Sigmoid colon (tissue), 7 donors: Measurements from ENCODE around the gene CDK11A. TPM values are rescaled to one million over a fixed set of nuclear protein-coding genes. Genes with fewer than 3 reads are reported as not detected.

Source experiments
- DNase-seq: peaks from one replicate; pipeline ENCODE4 v3.0.0-alpha.2; 2019
- H3K27ac ChIP-seq, 4 donors: fragments of 200-600 bp; sonication (generic); one replicate each; pipeline ENCODE4 v1.5.1; 2016 to 2019; ENCODE audit warnings: mild to moderate bottlenecking in 1 of 4
- H3K27me3 ChIP-seq, 3 donors: fragments of 200-600 bp; sonication (generic); one replicate each; pipeline ENCODE4 v1.5.1; 2019; ENCODE audit warnings: mild to moderate bottlenecking in 1 of 3
- H3K36me3 ChIP-seq, 4 donors: fragments of 200-600 bp; sonication (generic); one replicate each; pipeline ENCODE4 v1.5.1; 2016 to 2019
- H3K4me1 ChIP-seq, 4 donors: fragments of 200-600 bp; sonication (generic); one replicate each; pipeline ENCODE4 v1.5.1; 2017 to 2019
- H3K4me3 ChIP-seq, 4 donors: fragments of 200-600 bp; sonication (generic); one replicate each; pipeline ENCODE4 v1.5.1; 2017 to 2019; ENCODE audit warnings: mild to moderate bottlenecking in 2 of 4, moderate library complexity in 1 of 4
- H3K9me3 ChIP-seq, 4 donors: fragments of 200-600 bp in 3 of 4; sonication (generic) in 3 of 4; one replicate each; pipeline versions ENCODE4 v1.5.1 to v1.6.1; 2013 to 2019
- CTCF ChIP-seq, 4 experiments: fragments of 450-650 bp in 3 of 4; fragments of 200-600 bp in 1 of 4; IDR thresholded peaks; one replicate each; pipeline ENCODE4 v1.5.1; 2016 to 2019; ENCODE audit warnings: antibody characterized with exemption in 4 of 4, mild to moderate bottlenecking in 3 of 4, moderate library complexity in 2 of 4
- EP300 ChIP-seq, 4 donors: sonication (generic); formaldehyde crosslinking; IDR thresholded peaks; one replicate each; pipeline ENCODE4 v1.6.1; 2017; ENCODE audit warnings: antibody characterized with exemption in 4 of 4
- POLR2A ChIP-seq, 2 donors: fragments of 450-650 bp; IDR thresholded peaks; one replicate each; pipeline ENCODE4 v1.6.1; 2016; ENCODE audit warnings: antibody characterized with exemption in 2 of 2, mild to moderate bottlenecking in 2 of 2, moderate library complexity in 2 of 2
- POLR2AphosphoS5 ChIP-seq, 4 donors: sonication (generic); formaldehyde crosslinking; IDR thresholded peaks; one replicate each; pipeline ENCODE4 v1.6.1; 2017; ENCODE audit warnings: antibody characterized with exemption in 4 of 4
- WGBS, 2 donors: extraction: QIAGEN DNeasy Blood & Tissue Kit; methylation state at CpG; one replicate each; pipeline ENCODE4 v1.1.7; 2013; 5-methylcytosine and 5-hydroxymethylcytosine counted together
- intact Hi-C: fragments of 100-400 bp; cut with DNase I; formaldehyde crosslinking; loops from one replicate; pipeline ENCODE4 v1.15.1; 2023
- polyA plus RNA-seq, 3 donors: library from polyadenylated mRNA; stranded (reverse); fragments of 200-250 nt; gene quantifications; one replicate each; pipeline ENCODE4 v1.2.3, GENCODE V29; 2013
- total RNA-seq, 4 donors: library from RNA; depleted of rRNA; stranded (reverse); fragments of >200 nt; gene quantifications; one replicate each; pipeline ENCODE4 v1.1.0, GENCODE V29; 2016
- donor health status: healthy with polysubstance abuse.
- donor health status: Bipolar disorder and iron deficiency.
- donor health status: healthy.

The CDK11A gene
- total and polyA plus RNA-seq, 7 donors: 19.8 to 53.7 (median 33.5) TPM

GRCh38 chr1:1768249-1768992, 44.3 kb upstream of the CDK11A start:
- Histone ChIP-seq H3K36me3 (peaks cover 0 to 40% (median 26%) of the 10 kb centered on the region in 4 donors), H3K4me1 (no peaks in the 10 kb centered on the region)
- WGBS, 2 donors: 84 to 92% methylated on average over 7 of the region's 7 CpGs

GRCh38 chr1:1764876-1765470, 40.8 kb upstream of the CDK11A start:
- Histone ChIP-seq H3K27ac (no peak overlapping the region), H3K27me3 (no peaks in the 10 kb centered on the region), H3K4me3 (no peak overlapping the region), H3K36me3 (peaks cover 8 to 55% (median 34%) of the 10 kb centered on the region in 4 donors), H3K9me3 (no peaks in the 10 kb centered on the region), H3K4me1 (no peaks in the 10 kb centered on the region)
- DNase-seq: no peak
- TF ChIP-seq CTCF (IDR thresholded peaks at IDR 0.05) (no peak), EP300 (IDR thresholded peaks at IDR 0.05) (no peak), POLR2AphosphoS5 (IDR thresholded peaks at IDR 0.05) (no peak), POLR2A (IDR thresholded peaks at IDR 0.05) (no peak)
- WGBS, 2 donors: 86 to 87% methylated on average over 23 of the region's 23 CpGs
- intact Hi-C loops: no loop called here

More at GRCh38 chr1:1768249-1768992, 44.3 kb upstream of the CDK11A start:
- H3K27me3 ChIP-seq: no peaks in the 10 kb centered on the region
- no peak overlapping the region for H3K4me3 ChIP-seq
- intact Hi-C loops: no loop called here
- no peak overlapping the region for H3K27ac ChIP-seq
- peaks cover 0 to 5% (median 1%) of the 10 kb centered on the region in 4 donors for H3K9me3 ChIP-seq
- no peak for DNase-seq
- TF ChIP-seq EP300 (IDR thresholded peaks at IDR 0.05): no peak
- TF ChIP-seq CTCF (IDR thresholded peaks at IDR 0.05): no peak
- no peak for TF ChIP-seq POLR2AphosphoS5 (IDR thresholded peaks at IDR 0.05)
- no peak for TF ChIP-seq POLR2A (IDR thresholded peaks at IDR 0.05)

DNA sequence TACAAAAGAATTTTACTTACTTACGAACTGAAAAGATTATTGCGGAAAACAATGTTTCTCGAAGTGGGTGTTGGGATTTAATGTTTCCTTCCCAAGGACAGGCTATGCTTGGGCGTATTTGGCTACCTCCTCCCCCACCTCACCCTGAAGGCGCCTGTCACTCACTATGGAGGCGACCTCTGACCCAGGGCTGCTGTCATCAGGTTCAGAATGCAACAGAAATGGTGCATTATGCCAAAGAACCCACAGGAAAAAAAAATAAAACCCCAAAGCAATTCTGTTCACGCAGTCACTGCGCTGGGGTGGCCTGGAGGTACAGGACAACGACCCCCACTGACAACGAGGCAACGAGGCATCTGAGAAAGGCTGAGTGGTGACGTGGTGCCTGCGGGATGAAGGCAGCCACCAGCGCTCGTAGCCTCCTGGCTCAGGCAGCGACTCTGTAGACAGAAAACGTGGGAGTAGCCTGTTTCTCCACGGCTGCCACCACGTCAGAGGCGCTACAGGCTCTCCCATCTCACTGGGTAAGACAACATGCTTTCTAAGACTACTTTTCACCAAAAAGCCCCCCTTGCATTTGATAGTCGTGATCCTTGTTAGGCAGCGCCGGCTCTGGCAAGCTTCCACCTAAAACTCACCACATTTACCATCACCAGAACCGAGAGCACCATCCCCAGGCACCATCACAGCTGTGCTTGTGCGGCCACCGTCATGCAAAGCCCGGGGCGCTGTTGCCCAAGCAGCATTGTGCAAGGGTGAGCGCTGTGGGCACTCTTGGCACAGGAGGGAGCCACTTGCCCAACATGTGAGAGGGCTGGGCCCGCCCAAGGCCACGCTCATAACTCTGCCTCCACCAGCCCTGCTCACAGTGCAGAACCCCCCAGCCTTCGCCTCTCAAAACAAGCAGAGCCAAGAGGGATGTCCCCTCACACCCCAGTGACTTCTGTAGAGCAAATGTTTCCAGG, 39.8 kb upstream of the CDK11A start:
- Histone ChIP-seq H3K36me3 (peaks cover 13 to 63% (median 39%) of the 10 kb centered on the region in 4 donors), H3K4me3 (no peak overlapping the region), H3K27me3 (no peaks in the 10 kb centered on the region), H3K4me1 (no peaks in the 10 kb centered on the region), H3K27ac (no peak overlapping the region), H3K9me3 (no peaks in the 10 kb centered on the region)
- intact Hi-C loops: no loop called here
- TF ChIP-seq EP300 (IDR thresholded peaks at IDR 0.05): no peak
- no peak for TF ChIP-seq POLR2A (IDR thresholded peaks at IDR 0.05)
- TF ChIP-seq CTCF (IDR thresholded peaks at IDR 0.05): no peak
- no peak for TF ChIP-seq POLR2AphosphoS5 (IDR thresholded peaks at IDR 0.05)
- 89% methylated on average over 32 of the region's 32 CpGs for WGBS, 2 donors
- DNase-seq: no peak

- Histone ChIP-seq H3K27ac (no peak overlapping the region), H3K36me3 (peaks cover 13 to 82% (median 43%) of the 10 kb centered on the region in 4 donors), H3K9me3 (no peaks in the 10 kb centered on the region), H3K4me1 (no peaks in the 10 kb centered on the region), H3K4me3 (no peak overlapping the region), H3K27me3 (no peaks in the 10 kb centered on the region)
- WGBS, 2 donors: 96 to 97% methylated on average over 23 of the region's 23 CpGs
- intact Hi-C loops: no loop called here
- no peak for TF ChIP-seq CTCF (IDR thresholded peaks at IDR 0.05)
- TF ChIP-seq POLR2A (IDR thresholded peaks at IDR 0.05): no peak
- no peak for TF ChIP-seq EP300 (IDR thresholded peaks at IDR 0.05)
- TF ChIP-seq POLR2AphosphoS5 (IDR thresholded peaks at IDR 0.05): no peak
- no peak for DNase-seq
These were observed 37.6 kb upstream of the CDK11A start for GRCh38 chr1:1761504-1762376.
